K562 (cell line): ENCODE results near the gene SCIN. TPM values are rescaled to one million over a fixed set of nuclear protein-coding genes. Genes with fewer than 3 reads are reported as not detected.

ENCODE experiments used
- ASH1L ChIP-seq: fragments of 450-650 bp; IDR thresholded peaks from 2 replicates; pipeline ENCODE4 v1.6.1; 2018; ENCODE audit warnings: borderline replicate concordance, mild to moderate bottlenecking, low read depth; ENCODE audit not compliant: partially characterized antibody
- BMI1 ChIP-seq: fragments of 150-350 bp; IDR thresholded peaks from 2 replicates; pipeline ENCODE4 v1.6.1; 2014; ENCODE audit warnings: low read length
- CHD2 ChIP-seq: IDR thresholded peaks from 2 replicates; pipeline ENCODE4 v1.6.1; 2011; ENCODE audit warnings: low read depth, low read length
- CREBBP ChIP-seq: IDR thresholded peaks from one replicate; pipeline ENCODE4 v1.6.1; 2012; ENCODE audit warnings: low read depth, mild to moderate bottlenecking, control low read depth, inconsistent platforms, low read length
- GABPB1 ChIP-seq: sonication (generic); formaldehyde crosslinking; IDR thresholded peaks from 2 replicates; pipeline ENCODE4 v1.8.0; 2022; ENCODE audit warnings: mild to moderate bottlenecking, missing genetic modification reagents
- HDAC3 ChIP-seq: fragments of 450-650 bp; IDR thresholded peaks from 2 replicates; pipeline ENCODE4 v1.6.1; 2018; ENCODE audit warnings: borderline replicate concordance, mild to moderate bottlenecking, moderate library complexity; ENCODE audit not compliant: partially characterized antibody
- IRF9 ChIP-seq: fragments of 450-650 bp; IDR thresholded peaks from 2 replicates; pipeline ENCODE4 v1.6.1; 2016; ENCODE audit warnings: missing biosample characterization, missing genetic modification characterization
- KDM5B ChIP-seq: fragments of 200-600 bp; sonication (generic); IDR thresholded peaks from 2 replicates; pipeline ENCODE4 v1.6.1; 2012; ENCODE audit warnings: low read depth, mild to moderate bottlenecking, moderate library complexity, low read length, control low read depth, inconsistent platforms; ENCODE audit not compliant: insufficient replicate concordance
- LARP7 ChIP-seq: fragments of 450-650 bp; IDR thresholded peaks from 2 replicates; pipeline ENCODE4 v1.6.1; 2016
- MAFK ChIP-seq: IDR thresholded peaks from 2 replicates; pipeline ENCODE4 v1.6.1; 2011; ENCODE audit warnings: low read length, improper control_type of control experiment
- MCM3 ChIP-seq: fragments of 450-650 bp; IDR thresholded peaks from 2 replicates; pipeline ENCODE4 v1.6.1; 2016
- MTA3 ChIP-seq: fragments of 450-650 bp; formaldehyde crosslinking; IDR thresholded peaks from 2 replicates; pipeline ENCODE4 v1.6.1; 2017; ENCODE audit warnings: mild to moderate bottlenecking, borderline replicate concordance
- PHF8 ChIP-seq: fragments of 200-600 bp; sonication (generic); IDR thresholded peaks from 2 replicates; pipeline ENCODE4 v1.6.1; 2012; ENCODE audit warnings: mixed run types, mild to moderate bottlenecking, inconsistent platforms, low read length, moderate library complexity, borderline replicate concordance
- RBM22 ChIP-seq: fragments of 200-400 bp; formaldehyde crosslinking; IDR thresholded peaks from 2 replicates; pipeline ENCODE4 v1.6.1; 2018; ENCODE audit warnings: low read length, low read depth; ENCODE audit not compliant: poor library complexity, severe bottlenecking
- SMARCB1 ChIP-seq: IDR thresholded peaks from 2 replicates; pipeline ENCODE4 v1.6.1; 2011; ENCODE audit warnings: improper control_type of control experiment, low read depth; ENCODE audit not compliant: insufficient read length
- SRSF1 ChIP-seq: fragments of 200-400 bp; formaldehyde crosslinking; IDR thresholded peaks from 2 replicates; pipeline ENCODE4 v1.6.1; 2017; ENCODE audit warnings: mild to moderate bottlenecking, low read depth, low read length, moderate library complexity
- TBP ChIP-seq: optimal IDR thresholded peaks from 2 replicates; pipeline ENCODE3; 2011; ENCODE audit warnings: low read depth, low read length, improper control_type of control experiment
- ZNF197 ChIP-seq: fragments of 200-800 bp; sonication (Bioruptor generic); IDR thresholded peaks from 2 replicates; pipeline ENCODE4 v1.6.1; 2016; ENCODE audit warnings: low read depth, missing genetic modification characterization, missing compliant biosample characterization
- ZNF280B ChIP-seq: fragments of 250-450 bp; sonication (Bioruptor Pico); IDR thresholded peaks from 2 replicates; pipeline ENCODE4 v1.5.1; 2021; ENCODE audit warnings: mild to moderate bottlenecking
- ZNF644 ChIP-seq: fragments of 200-800 bp; sonication (Bioruptor generic); IDR thresholded peaks from 2 replicates; pipeline ENCODE4 v1.6.1; 2016; ENCODE audit warnings: low read depth, missing genetic modification characterization, missing compliant biosample characterization
- polyA plus RNA-seq, 8 experiments: library from polyadenylated mRNA; depleted of rRNA in 4 of 8; stranded (reverse) in 5 of 8; unstranded in 3 of 8; fragments of >200 nt; fragmentation: Nextera tagmentation in 2 of 8; fragmentation: Illumina TruSeq in 1 of 8; extraction: Ambion mirVana in 2 of 8; extraction: Trizol in 1 of 8; gene quantifications; 2 replicates each; pipeline versions ENCODE4 v1.2.1 to v1.2.3, GENCODE V29; 2011 to 2014; ENCODE audit warnings: inconsistent platforms in 1 of 8, missing spikeins in 1 of 8
- total RNA-seq, 7 experiments: library from RNA; depleted of rRNA in 6 of 7; stranded (reverse); fragments of >200 nt in 6 of 7; fragmentation: Illumina TruSeq in 2 of 7; extraction: Trizol in 2 of 7; gene quantifications; 2 replicates each; pipeline versions ENCODE4 v1.2.1 to v1.2.3, GENCODE V29; 2011 to 2021; ENCODE audit warnings: low replicate concordance in 1 of 7
- TF ChIP-seq, protein P1 (sequence below): sonication (generic); formaldehyde crosslinking; IDR thresholded peaks from 2 replicates; pipeline ENCODE4 v1.5.0; 2020; ENCODE audit warnings: missing genetic modification reagents
- TF ChIP-seq, protein P2 (sequence below): sonication (generic); formaldehyde crosslinking; IDR thresholded peaks from 2 replicates; pipeline ENCODE4 v1.8.0; 2022; ENCODE audit warnings: missing genetic modification reagents, mild to moderate bottlenecking, borderline replicate concordance
- TF ChIP-seq, protein P3 (sequence below): fragments of 250-450 bp; sonication (Bioruptor Pico); IDR thresholded peaks from 2 replicates; pipeline ENCODE4 v1.4.0; 2020; ENCODE audit warnings: borderline replicate concordance

SCIN gene
- total and polyA plus RNA-seq, 9 of the 15 experiments (the other 6 are each of a cell fraction or from before 2014, with no cell fraction given): 0.67 to 18.2 (median 10.6) TPM

DNA sequence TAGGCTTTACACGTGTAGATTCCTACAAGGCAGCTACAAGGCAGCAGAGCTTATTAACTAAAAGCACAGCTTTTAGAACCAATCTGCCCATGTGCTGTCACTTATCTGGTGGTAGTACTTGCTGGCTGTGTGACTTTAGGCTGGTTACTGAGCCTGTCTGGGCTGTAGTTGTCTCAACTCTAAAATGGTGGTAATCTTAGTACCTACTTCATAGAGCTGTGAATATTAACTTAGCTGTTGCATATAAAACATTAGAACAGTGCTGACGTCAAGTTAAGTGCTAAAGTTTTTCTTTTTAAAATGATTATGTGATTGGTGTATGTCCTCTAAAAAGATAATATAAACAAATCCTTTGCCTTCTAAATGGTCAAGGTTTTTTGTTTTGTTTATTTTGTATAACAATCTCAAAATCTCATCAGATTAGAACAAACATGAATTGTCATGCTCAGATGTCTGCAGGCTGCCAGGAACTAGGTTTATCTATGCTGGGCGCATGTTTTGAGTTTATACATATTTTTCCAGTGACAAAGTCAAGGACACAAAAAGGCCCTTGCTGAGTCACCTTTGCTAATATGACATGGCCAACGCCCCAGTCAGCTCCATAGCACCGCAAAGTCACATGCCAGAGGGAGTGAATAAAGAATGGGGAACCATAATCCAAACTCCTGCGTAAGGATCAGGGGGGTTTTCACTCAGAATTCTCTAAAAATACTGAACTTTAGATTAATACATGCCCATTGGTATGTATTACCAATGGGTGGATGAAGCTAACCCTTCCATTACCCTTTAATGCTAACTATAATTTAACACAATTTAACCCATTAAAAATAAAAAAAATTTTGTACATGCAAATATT is 77.1 kb downstream of the SCIN start (continued):
- TF ChIP-seq CREBBP: no peak
- TF ChIP-seq, protein P1, sequence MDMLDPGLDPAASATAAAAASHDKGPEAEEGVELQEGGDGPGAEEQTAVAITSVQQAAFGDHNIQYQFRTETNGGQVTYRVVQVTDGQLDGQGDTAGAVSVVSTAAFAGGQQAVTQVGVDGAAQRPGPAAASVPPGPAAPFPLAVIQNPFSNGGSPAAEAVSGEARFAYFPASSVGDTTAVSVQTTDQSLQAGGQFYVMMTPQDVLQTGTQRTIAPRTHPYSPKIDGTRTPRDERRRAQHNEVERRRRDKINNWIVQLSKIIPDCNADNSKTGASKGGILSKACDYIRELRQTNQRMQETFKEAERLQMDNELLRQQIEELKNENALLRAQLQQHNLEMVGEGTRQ (CRISPR knock-in tag): peak; percentile 59
- TF ChIP-seq HDAC3: peak; percentile 66
- no peak for TF ChIP-seq ASH1L
- TF ChIP-seq CHD2: no peak
- TF ChIP-seq ZNF197 (CRISPR knock-in tag): no peak
- TF ChIP-seq MCM3: no peak
- no peak for TF ChIP-seq BMI1
- TF ChIP-seq TBP: peak; percentile 38
- TF ChIP-seq RBM22: no peak
- no peak for TF ChIP-seq GABPB1 (CRISPR knock-in tag)
- peak; percentile 13; the same call in 1 of the 2 replicates for TF ChIP-seq MTA3
- TF ChIP-seq LARP7: no peak
- TF ChIP-seq MAFK: peak; percentile 88
- TF ChIP-seq, protein P2, sequence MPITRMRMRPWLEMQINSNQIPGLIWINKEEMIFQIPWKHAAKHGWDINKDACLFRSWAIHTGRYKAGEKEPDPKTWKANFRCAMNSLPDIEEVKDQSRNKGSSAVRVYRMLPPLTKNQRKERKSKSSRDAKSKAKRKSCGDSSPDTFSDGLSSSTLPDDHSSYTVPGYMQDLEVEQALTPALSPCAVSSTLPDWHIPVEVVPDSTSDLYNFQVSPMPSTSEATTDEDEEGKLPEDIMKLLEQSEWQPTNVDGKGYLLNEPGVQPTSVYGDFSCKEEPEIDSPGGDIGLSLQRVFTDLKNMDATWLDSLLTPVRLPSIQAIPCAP (CRISPR knock-in tag): no peak
- no peak for TF ChIP-seq SRSF1
- TF ChIP-seq ZNF280B (CRISPR knock-in tag): no peak
- TF ChIP-seq KDM5B: no peak
- TF ChIP-seq, protein P3, sequence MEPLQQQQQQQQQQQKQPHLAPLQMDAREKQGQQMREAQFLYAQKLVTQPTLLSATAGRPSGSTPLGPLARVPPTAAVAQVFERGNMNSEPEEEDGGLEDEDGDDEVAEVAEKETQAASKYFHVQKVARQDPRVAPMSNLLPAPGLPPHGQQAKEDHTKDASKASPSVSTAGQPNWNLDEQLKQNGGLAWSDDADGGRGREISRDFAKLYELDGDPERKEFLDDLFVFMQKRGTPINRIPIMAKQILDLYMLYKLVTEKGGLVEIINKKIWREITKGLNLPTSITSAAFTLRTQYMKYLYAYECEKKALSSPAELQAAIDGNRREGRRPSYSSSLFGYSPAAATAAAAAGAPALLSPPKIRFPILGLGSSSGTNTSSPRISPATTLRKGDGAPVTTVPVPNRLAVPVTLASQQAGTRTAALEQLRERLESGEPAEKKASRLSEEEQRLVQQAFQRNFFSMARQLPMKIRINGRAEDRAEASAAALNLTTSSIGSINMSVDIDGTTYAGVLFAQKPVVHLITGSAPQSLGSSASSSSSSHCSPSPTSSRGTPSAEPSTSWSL (CRISPR knock-in tag): no peak
- TF ChIP-seq SMARCB1: peak; percentile 73
- TF ChIP-seq ZNF644: peak; percentile 12; the same call in 1 of the 2 replicates
- TF ChIP-seq PHF8: no peak
- TF ChIP-seq IRF9: no peak
